ENCODE results near the gene CROCC2. TPM values are rescaled to one million over a fixed set of nuclear protein-coding genes. Genes with fewer than 3 reads are reported as not detected.

The CROCC2 gene
- total RNA-seq, 4 donors from 2014 or later: 0.79 to 2.6 (median 1.8) TPM; not detected in 1

DNA sequence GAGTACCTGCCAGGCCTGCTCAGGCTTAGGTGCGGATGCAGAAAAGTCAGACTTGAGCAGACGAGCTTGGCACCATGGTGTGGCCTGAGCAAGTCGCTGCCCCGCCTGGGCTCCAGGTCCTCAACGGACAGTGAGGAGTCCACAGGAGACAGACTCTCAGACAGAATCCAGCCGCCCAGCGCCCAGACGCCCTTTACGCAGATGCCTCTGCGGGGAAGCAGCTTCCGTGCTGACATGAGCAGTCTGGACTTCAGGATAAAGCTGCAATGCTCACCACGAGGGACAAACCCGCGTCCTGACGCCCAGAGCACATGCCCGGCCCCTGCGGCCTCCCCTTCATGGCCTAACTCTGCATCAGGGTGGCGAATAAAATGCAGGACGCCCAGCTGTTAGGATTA is 6.7 kb upstream of the CROCC2 start:
- H3K27me3 ChIP-seq: no peaks in the 10 kb centered on the region
- H3K36me3 ChIP-seq: no peaks in the 10 kb centered on the region
- H3K27ac ChIP-seq: no peak overlapping the region
- no peaks in the 10 kb centered on the region for H3K4me1 ChIP-seq
- no peaks in the 10 kb centered on the region for H3K9me3 ChIP-seq
- no peak overlapping the region for H3K4me3 ChIP-seq
- no peak for DNase-seq
- no peak for TF ChIP-seq POLR2A (IDR thresholded peaks at IDR 0.05)
- TF ChIP-seq, protein P1, sequence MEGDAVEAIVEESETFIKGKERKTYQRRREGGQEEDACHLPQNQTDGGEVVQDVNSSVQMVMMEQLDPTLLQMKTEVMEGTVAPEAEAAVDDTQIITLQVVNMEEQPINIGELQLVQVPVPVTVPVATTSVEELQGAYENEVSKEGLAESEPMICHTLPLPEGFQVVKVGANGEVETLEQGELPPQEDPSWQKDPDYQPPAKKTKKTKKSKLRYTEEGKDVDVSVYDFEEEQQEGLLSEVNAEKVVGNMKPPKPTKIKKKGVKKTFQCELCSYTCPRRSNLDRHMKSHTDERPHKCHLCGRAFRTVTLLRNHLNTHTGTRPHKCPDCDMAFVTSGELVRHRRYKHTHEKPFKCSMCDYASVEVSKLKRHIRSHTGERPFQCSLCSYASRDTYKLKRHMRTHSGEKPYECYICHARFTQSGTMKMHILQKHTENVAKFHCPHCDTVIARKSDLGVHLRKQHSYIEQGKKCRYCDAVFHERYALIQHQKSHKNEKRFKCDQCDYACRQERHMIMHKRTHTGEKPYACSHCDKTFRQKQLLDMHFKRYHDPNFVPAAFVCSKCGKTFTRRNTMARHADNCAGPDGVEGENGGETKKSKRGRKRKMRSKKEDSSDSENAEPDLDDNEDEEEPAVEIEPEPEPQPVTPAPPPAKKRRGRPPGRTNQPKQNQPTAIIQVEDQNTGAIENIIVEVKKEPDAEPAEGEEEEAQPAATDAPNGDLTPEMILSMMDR (IDR thresholded peaks at IDR 0.05): no peak
- intact Hi-C loops (cut with DNase I; ENCODE audit: low total_unique reads): no loop called here

DNA sequence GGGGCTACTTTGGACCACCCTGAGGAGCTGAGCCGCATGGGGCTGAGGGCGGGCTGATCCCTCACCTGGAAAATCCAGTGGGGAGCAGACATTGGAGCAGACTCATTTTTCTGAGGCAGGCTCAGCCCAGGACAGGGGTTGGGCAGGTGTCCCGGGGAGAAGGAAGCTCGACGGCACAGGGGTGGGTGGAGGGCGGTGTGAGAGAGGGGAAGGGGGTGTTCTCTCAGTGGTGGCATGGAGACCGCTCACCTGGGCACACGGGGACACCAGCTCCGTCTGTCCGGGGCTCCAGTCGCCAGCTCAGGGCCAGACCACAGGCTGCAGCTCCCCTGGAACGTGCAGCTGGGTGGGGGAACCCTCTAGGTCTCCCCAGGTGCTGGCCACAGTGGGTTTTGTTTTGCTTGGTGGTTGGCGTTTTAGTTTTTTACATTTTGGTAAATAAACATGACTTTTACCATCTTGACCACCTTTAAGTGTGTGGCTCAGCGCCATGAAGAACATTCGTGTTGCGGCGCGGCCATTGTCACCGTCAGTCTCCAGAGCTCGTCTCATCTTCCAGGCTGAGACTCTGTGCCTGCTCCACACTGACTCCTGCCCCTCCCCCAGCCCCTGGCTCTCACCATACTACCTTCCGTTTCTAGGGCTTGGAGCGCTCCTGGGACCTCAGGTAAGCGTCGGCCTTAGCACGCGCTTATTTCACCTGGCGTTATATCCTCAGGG is 5.8 kb upstream of the CROCC2 start:
- TF ChIP-seq, protein P1 (IDR thresholded peaks at IDR 0.05): no peak
- no peak for TF ChIP-seq POLR2A (IDR thresholded peaks at IDR 0.05)
- no peaks in the 10 kb centered on the region for H3K27me3 ChIP-seq
- H3K9me3 ChIP-seq: no peaks in the 10 kb centered on the region
- intact Hi-C loops (cut with DNase I; ENCODE audit: low total_unique reads): no loop called here
- H3K4me1 ChIP-seq: no peaks in the 10 kb centered on the region
- H3K4me3 ChIP-seq: no peak overlapping the region
- DNase-seq: no peak
- no peak overlapping the region for H3K27ac ChIP-seq
- H3K36me3 ChIP-seq: no peaks in the 10 kb centered on the region

DNA sequence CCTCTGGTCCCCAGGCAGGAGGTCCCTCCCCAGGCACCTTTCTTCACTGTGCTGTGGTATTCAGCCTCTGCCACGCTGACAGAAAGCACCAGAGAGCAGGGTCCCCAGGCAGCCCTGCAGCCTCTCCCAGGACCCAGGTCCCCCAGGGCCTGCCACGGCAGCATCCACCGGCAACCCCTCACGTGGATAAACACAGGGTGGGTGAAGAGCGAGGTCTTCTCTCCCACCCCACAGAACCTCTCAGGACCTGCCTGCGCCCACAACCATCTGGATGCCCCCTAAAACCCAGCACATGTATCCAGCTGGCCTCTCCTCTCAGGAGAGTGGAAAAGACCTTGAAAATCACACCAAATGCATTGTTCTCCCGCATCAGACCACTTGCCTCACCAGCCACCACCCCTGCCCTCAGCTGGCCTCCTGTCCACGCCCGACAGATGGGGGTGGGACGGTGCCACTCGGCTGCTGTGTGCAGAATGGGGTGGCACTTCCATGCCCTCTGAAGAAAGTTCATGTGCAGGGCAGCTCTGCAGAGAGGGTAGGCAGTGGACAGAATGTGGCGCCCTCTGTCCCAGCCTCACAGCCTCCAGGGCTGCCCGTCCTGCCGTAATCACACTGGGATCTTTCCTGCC is 4.0 kb upstream of the CROCC2 start:
- Histone ChIP-seq H3K36me3 (no peaks in the 10 kb centered on the region), H3K9me3 (no peaks in the 10 kb centered on the region), H3K4me3 (no peak overlapping the region), H3K27me3 (no peaks in the 10 kb centered on the region), H3K27ac (no peak overlapping the region), H3K4me1 (no peaks in the 10 kb centered on the region)
- TF ChIP-seq, protein P1 (IDR thresholded peaks at IDR 0.05): no peak
- TF ChIP-seq POLR2A (IDR thresholded peaks at IDR 0.05): no peak
- no peak for DNase-seq
- intact Hi-C loops (cut with DNase I; ENCODE audit: low total_unique reads): no loop called here

DNA sequence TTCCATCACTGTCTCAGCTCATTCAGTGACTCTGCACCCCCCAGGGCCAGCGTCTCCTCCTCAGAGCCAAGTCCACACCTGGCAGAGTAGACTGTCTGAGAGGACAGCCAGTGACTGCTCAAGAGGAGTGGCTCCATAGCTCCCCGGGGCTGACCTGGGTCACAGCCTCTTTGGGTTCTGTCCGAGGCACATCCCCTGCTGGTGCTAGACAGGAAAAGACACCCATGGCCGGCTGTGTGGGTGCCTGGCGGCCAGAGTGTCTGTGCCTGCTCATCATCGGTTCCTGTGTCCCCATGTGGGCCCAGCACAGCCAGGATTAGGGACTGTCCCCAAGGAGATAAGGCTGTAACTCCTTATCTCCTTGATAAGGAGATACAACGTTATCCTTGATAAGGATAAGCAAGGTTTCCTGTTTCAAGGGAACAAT is 3.5 kb upstream of the CROCC2 start:
- Histone ChIP-seq H3K27ac (no peak overlapping the region), H3K9me3 (no peaks in the 10 kb centered on the region), H3K36me3 (no peaks in the 10 kb centered on the region), H3K4me3 (no peak overlapping the region), H3K27me3 (no peaks in the 10 kb centered on the region), H3K4me1 (no peaks in the 10 kb centered on the region)
- intact Hi-C loops (cut with DNase I; ENCODE audit: low total_unique reads): no loop called here
- no peak for DNase-seq
- TF ChIP-seq, protein P1 (IDR thresholded peaks at IDR 0.05): no peak
- TF ChIP-seq POLR2A (IDR thresholded peaks at IDR 0.05): no peak
